ENCODE results near the gene NPLOC4. TPM values are rescaled to one million over a fixed set of nuclear protein-coding genes. Genes with fewer than 3 reads are reported as not detected.
A peak's percentile ranks its signal among the peaks of the same experiment; 100 is the strongest.

NPLOC4 gene
- 67.7 and 87.9 TPM in 2 replicates for total RNA-seq

GRCh38 chr17:81636505-81637288 is at the start of gene NPLOC4, which contains the start of gene TSPAN10:
Gene NPLOC4 (minus strand): TSS chr17:81637112. CDS start chr17:81636930, 182 bp downstream.
Gene TSPAN10 (plus strand): TSS chr17:81637196. CDS start chr17:81642413, 5,217 bp downstream.
- DNase-seq (ENCODE audit: low read depth in 2 of 2), result peak; percentile 52 to 81

GRCh38 chr17:81686614-81687013 is 49.7 kb upstream of the NPLOC4 start:
- DNase-seq (ENCODE audit: low read depth in 2 of 2), result no peak

- DNase-seq (ENCODE audit: low read depth in 2 of 2), result peak in 1 of 2 donors; percentile 58
Observed at GRCh38 chr17:81685108-81685507, 48.2 kb upstream of the NPLOC4 start.

GRCh38 chr17:81684442-81684911 is 47.6 kb upstream of the NPLOC4 start:
- DNase-seq (ENCODE audit: low read depth in 2 of 2), result peak in 1 of 2 donors; percentile 51

GRCh38 chr17:81683584-81684441 is 46.9 kb upstream of the NPLOC4 start, which contains the start of the genes ARL16 and HGS:
Gene ARL16 (minus strand): TSS chr17:81683797. CDS start chr17:81683753, 44 bp downstream.
Gene HGS (plus strand): TSS chr17:81684011. CDS start chr17:81684067, 56 bp downstream.
- peak; percentile 98 to 99 for DNase-seq (ENCODE audit: low read depth in 2 of 2)

GRCh38 chr17:81683208-81683583 is 46.3 kb upstream of the NPLOC4 start:
- DNase-seq (ENCODE audit: low read depth in 2 of 2), result no peak

GRCh38 chr17:81682565-81683207 is 45.8 kb upstream of the NPLOC4 start:
- peak in 1 of 2 donors; percentile 15 for DNase-seq (ENCODE audit: low read depth in 2 of 2)

DNA sequence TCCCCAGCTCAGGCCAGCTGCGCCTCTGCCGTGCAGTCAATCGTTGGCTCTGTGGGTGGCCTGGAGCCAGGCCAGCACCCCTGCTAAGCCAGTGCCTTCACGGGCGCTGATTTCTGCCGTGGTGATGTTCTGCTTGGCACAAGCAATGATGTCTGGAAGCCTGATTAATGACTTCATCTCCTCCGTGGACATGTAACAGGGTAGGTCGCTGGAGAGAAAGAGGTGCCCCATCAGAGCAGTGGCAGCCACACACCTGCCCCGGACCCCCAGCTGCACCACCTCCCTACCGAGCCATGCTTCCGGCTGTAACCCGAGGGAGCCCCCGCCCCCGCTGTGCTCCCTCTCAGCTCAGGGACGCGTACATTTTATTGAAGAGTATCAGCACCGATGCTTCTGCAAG is 44.8 kb upstream of the NPLOC4 start:
- DNase-seq (ENCODE audit: low read depth in 2 of 2), result no peak

DNA sequence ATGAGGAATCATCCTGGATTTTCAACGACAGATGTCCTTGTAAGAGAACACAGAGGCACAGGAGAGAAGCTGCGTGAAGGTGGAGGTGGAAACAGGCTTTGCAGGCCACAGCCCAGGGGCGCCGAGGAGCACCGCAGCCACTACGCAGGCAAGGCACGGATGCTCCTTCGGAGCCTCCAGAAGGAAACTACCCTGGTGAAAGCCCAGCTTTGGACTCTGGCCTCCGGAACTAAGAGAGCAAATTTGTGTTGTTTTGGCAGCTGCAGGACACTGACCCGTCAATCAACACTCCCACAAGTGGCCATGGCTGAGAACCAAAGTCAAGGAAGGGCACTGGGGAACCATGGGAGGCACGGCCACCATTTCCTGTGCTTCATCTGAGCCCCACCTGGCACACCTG is 43.2 kb upstream of the NPLOC4 start:
- DNase-seq (ENCODE audit: low read depth in 2 of 2), result no peak

- no peak for DNase-seq (ENCODE audit: low read depth in 2 of 2)
Observed at GRCh38 chr17:81676906-81677305, 40.0 kb upstream of the NPLOC4 start.

DNA sequence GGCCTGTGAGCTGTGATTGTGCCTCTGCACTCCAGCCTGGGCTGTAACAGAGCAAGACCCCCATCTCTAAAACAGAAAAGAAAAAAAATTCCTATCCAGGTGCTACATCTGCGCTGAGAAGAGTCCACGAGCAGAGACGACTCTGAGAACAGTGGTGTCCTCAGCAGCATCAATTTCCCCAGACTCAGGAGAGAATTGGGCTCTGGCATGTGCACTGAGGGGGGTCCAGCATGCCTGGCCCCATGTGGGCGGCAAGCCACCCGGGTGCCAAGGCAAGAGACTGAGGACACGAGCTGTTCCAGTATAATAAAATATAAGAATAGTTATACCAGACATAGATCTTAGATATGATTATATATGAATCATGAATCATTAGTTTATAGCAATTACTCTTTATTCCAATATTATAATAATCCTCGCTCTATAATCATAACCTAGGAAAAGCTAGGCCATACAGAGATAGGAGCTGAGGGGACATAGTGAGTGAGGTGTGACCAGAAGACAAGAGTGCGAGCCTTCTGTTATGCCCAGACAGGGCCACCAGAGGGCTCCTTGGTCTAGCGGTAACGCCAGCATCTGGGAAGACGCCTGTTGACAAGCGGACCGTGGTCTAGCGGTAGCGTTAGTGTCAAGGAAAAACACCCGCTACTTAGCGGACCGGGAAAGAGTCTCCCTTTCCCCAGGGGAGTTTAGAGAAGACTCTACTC is 38.8 kb upstream of the NPLOC4 start:
- DNase-seq (ENCODE audit: low read depth in 2 of 2), result peak in 1 of 2 donors; percentile 37

DNA sequence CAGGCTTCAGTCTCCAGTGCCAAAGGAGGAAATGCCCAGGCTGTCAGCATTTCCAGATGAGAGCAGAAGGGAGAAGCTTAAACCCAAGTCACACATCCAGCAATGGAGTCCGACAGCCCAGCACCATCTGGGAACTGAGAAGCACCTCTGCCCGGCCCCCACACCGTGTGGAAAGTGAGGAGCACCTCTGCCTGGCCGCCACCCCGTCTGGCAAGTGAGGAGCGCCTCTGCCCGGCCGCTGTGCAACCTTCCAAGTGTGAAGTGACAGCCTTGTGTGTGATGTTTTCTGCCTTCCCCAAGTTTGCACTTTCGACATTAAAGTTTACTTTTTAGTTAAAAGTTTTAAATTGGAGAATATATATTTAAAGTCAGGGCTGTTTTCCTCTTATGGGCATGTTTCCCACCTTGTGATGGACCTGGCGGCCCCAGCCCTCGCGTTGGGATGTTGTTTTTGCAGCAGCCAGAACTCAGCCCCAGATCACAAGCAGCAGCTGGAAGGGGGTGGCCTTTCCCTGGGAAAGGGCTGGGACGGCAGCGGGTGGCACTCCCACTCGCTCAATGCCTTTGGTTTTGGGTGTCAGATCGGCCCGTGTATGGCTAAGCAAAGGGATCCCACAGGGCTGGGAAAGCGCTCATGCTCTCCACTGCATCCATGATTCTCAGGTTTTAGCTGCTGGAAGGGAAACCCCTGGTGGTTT is 36.8 kb upstream of the NPLOC4 start:
- DNase-seq (ENCODE audit: low read depth in 2 of 2), result no peak

GRCh38 chr17:81672954-81673353 is 36.0 kb upstream of the NPLOC4 start:
- DNase-seq (ENCODE audit: low read depth in 2 of 2), result no peak

DNA sequence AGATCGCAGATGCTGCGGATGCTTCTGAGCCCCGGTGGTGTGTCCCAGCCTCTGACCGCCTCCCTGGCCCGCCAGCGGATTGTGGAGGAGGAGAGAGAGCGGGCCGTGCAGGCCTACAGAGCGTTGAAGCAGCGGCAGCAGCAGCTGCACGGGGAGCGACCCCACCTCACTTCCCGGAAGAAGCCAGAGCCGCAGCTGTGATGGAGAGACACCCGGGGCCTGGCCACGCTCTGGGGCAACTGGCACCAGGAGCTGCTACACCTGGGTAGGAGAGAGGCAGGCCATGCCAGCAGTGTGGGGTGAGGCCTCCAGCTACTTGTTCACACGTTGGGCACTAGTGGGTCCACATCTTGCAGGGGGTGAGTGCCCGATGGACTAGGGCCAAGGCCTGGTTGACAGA is 35.6 kb upstream of the NPLOC4 start:
- DNase-seq (ENCODE audit: low read depth in 2 of 2), result no peak

DNA sequence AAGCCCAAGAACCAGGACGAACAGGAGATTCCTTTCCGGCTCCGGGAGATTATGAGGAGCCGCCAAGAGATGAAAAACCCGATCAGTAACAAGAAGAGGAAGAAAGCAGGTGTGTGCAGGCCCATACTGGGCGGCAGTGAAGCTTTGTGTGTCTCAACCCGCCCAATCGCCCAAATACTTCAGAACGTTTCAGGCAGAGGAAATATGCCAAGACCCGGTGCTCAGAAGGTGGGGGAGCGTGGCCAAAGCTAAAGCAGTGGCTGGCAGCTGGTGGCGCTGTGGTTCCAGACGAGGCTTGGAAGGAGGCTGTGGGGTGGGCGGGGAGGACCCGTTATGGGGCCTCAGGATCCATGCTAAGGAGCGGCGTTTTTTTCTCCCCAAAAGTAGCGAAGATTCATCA is 30.8 kb upstream of the NPLOC4 start:
- no peak for DNase-seq (ENCODE audit: low read depth in 2 of 2)

DNA sequence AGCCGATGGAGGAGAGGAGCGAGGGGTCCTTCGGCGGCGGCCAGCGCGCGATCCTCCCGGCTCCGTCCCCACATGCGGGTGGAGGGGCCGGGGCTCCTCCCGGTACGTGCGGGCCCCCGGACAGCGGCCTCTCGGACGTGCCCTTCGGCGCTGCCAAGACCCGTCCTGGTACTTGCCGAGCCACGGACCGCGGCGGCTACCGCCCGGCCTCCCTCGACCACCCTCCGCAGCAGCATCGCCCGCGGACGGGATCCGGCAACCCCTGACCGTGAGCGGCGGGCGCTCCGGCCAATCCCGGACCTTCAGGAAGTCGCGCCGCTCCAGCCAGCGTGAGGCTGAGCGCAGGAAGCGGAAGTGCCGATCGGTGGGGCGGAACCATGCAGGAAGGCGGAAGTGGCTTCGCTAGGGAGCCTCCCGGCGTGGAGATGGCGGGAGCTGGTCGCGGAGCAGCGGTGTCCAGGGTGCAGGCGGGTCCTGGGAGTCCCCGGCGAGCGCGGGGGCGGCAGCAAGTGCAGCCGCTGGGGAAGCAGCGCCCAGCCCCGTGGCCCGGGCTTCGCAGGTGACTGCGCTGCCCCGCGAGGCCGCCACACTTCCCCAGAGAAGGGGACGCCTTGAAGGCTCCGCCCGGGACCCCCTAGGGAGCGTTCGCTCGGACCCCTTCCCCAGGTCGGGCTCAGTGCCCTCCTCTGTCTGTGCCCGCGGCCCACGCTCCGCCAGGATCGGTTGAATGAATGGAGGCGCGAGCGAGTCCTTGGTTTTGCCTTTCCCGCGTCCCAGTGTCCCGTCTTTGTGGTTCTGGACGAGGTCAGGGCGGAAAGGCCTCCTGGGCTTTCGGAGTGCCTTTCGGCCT is 29.7 kb upstream of the NPLOC4 start, which contains the start of the genes CCDC137 and OXLD1:
Gene CCDC137 (plus strand): TSS at position 396 of the 850 bp plus-strand sequence. CDS start 30 bp downstream, at position 426.
Gene OXLD1 (minus strand): TSS at position 264 of the 850 bp plus-strand sequence. CDS start 28 bp downstream, at position 236.
- peak; percentile 92 to 98 for DNase-seq (ENCODE audit: low read depth in 2 of 2)

- peak in 1 of 2 donors; percentile 69 for DNase-seq (ENCODE audit: low read depth in 2 of 2)
Observed at GRCh38 chr17:81666092-81666341, 29.1 kb upstream of the NPLOC4 start.

DNA sequence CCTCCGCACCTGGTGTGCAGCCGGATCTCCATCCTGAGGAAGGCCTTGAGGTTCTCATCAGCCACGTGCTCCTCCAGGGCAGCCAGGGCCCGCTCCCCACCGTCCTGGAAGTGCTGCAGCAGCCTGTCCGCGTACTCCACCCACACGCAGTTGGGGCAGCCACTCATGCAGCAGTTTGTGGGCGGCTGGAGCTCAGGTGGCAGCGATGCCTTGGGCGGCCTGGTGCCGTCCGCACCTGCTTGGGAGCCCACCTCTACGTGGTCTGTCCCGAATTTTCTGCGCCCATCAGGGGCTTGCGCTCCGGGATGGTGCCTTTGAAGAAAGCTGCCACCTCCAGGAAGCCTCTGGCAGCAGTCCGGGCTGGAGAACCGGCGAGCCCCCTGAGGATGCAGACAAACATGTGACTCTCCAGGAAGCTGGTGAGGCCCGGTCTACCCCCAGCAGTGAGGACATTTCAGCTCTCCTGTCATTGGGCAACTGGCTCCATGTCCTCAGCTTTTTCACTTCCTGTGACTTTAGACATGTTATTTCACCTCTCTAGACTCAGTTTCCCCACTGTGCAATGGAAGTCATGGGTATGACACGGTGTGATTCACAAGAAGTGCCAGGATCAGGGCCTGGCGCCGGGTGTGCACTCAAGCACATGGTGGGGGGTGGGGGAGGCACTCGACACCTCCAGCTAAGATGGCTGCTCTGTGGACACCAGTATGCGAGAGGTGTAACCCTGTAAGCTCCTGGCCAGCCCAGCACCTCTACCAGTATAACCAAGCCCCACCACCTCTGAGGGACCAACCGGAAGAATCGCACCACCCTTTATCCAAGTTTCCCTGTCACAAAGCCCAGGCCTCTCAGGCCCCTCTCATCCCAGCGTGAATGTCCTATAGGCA is 28.5 kb upstream of the NPLOC4 start:
- peak in 1 of 2 donors; percentile 31 for DNase-seq (ENCODE audit: low read depth in 2 of 2)

Measured in dermis microvascular lymphatic vessel endothelial cell (primary cell).